HG03060 (cell line): Measurements from ENCODE around the gene LIMS3.
"Not testable (repeated sequence)": the region's sequence is repeated elsewhere in the genome, so short reads cannot be mapped to it uniquely, and the experiment has no call there.

ENCODE experiments used
- ATAC-seq: cut with Tn5 transposase; IDR thresholded peaks from one replicate; pipeline ENCODE4 v1.9.1; 2021; ENCODE audit warnings: low read depth, moderate number of reproducible peaks; ENCODE audit not compliant: unreplicated experiment

The LIMS3 gene

DNA sequence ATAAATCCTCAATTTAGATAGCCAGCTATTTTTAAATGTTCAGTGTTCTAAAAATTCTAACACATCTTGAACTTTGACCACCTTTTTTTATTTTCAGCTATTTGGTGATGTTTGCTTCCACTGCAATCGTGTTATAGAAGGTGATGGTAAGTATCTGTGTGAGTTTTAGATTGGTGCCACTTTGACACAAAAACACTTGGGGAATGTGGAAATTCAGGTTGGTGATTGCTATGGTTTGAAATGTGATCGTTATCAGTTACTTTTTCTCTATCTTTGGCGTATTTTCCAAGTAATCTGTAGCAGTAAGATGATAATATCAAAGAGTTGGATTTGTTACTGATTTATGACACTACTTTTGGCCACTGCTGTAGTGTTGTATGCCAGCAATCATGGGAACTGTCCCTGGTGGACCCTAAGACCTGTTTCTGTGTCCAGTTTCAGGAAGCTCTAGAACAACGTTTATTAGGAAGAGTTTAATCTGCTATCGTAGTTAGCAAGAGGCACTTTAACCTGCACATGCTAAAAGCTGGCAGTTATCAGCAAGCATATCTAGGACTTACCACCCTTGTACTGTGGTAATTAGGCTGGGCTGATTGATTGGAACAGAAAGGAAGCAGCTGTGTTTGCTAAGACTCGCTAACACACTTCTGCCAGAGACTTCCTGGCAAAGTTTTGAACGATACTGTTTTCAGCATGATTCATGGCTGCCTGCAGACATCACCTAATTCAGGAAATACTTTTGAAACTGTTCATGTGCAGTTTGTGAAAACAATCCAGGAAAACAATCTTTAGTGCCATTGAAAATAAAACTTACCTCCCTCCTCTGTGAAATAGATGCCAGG is 23.3 kb downstream of the LIMS3 start:
- not testable (repeated sequence) for ATAC-seq

DNA sequence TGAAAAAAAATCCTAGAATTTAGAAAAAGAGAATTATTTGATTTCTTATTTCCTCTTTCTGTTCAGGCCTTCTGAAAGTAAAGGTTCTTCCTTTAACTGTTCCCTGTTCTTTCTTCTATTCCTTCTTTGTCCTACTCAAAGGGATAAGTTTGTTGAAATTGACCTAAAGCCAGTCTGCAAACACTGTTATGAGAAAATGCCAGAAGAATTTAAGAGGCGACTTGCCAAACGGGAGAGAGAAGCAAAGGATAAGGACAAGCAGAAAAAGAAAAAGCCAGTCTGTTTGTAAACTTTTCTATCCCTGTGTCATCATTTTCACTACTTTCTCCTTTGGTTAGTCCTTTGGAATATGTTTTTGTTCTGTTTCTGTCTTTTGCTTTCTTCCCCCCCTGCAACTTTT is 26.0 kb downstream of the LIMS3 start:
- not testable (repeated sequence) for ATAC-seq

DNA sequence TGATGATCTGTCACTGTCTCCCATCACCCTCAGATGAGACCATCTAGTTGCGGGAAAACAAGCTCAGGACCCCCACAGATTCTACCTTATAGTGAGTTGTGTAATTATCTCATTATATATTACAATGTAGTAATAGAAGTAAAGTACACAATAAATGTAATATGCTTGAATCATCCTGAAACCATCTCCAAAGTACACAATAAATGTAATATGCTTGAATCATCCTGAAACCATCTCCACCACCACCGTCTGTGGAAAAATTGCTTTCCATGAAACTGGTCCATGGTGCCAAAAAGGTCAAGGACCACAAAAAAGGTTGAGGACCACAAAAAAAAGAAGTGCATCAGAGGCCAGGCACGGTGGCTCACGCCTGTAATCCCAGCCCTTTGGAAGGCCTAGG is 29.3 kb downstream of the LIMS3 start:
- not testable (repeated sequence) for ATAC-seq

DNA sequence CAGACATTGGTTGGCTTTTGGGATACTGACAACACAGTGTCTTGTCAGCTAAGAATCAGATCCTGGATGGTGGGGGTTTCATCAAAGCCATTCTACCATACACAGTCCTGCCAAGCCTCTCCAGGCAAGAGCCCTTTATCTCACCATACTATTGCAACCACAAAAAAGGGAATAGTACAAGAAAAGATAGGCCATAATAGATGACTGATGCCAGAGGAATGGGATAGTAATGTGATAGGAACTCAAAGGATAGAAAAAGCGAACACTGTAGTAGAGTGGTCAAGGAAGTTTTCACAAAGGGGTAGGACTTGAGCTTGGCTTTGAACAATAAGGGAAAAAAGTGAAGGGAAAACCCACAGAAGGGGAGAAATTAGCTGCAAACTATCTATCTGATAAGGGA is 30.7 kb downstream of the LIMS3 start:
- ATAC-seq: not testable (repeated sequence)

DNA sequence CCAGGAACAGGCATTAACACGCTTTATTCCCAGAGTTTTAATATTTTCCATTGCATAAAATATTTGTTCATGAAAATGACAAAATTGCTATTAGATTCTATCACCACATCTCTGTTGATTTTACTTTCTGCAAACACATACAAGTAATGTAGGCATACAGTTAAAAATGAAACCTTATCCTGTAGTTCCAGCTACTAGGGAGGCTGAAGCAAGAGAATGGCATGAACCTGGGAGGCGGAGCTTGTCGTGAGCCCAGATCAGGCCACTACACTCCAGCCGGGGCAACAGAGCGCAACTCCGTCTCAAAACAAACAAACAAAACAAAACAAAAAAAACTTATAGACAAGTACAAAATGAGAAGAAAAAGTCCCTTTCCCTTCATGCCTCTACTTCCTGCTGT is 38.0 kb downstream of the LIMS3 start:
- ATAC-seq: not testable (repeated sequence)

DNA sequence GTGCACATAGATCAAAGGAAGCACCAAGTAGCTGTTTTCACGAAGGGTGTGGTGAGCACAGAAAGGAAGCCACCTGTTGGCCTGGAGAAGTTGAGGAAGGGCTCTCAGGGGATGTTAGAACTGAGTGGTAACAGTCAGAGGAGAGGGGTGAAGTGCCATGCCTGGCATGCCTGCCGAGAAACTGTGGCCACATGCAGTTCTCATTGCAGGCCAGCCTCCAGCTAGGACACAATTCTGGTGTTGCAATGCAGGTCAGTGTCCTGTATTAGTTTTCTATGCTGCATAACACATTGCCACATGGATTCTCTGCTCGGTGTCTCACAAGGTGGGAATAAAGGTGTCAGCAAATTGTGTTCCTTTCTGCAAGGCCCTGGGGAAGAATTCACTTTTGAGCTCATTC is 46.9 kb downstream of the LIMS3 start:
- not testable (repeated sequence) for ATAC-seq

DNA sequence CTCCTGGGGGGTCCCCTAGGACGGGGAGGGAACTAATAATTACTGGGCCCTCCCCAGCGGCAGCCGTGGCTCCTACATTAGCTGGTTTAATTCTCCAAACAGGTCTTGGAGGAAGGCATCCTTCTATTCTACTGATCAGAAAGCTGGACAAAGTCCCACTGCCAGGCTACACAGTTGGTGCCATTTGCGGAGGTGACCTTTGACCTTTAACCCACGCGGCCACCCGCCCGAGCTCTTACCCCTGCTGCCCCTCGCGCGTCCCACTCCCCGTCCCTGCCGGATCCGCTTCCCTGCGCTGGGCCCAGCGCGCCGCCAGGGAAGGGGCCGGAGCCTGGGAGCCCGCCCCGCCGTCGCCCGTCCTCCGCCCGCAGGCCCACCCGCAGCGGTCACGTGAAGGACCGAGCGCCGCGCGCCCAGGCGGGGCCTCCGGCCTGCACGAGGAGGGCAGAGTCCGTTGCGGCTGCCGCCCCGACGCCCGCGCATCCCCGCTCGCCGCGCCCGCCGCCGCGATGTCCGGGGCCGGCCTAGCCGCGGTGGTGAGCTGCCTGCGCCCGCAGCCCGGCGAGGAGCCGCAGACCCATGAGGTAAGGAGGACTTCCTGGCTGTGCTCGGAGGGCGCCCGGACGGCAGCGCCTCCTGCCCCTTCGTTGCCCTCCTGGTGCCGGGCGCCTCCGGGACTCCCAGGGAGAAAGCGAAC is 48.9 kb downstream of the LIMS3 start:
- not testable (repeated sequence) for ATAC-seq

DNA sequence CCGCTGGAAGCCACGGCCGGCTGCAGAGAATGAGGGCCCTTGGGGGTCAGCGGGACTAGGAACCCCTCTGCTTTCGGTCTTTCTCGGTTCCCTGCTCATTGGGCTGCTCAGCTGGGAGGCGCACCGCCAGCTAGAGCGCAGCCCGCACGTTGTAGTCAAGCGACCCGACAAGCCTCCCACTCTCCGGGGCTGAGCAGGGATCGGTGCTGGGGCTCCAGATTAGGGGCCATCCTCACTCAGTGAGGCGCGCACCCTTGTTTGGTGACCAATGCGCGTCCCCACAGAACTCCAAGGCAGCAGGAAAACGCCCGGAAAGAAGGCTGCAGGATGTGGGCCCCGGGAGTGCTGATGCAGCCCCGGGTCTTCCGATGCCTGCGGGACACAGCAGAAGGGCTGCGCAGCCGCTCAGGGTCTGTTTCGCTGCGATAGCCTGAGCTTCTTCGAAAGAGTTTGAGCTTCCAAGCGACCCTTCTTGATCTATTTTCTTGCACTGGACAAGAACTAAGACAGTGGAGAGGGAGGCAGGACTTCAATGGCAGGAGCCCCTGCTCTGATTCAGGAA is 49.6 kb downstream of the LIMS3 start:
- not testable (repeated sequence) for ATAC-seq

DNA sequence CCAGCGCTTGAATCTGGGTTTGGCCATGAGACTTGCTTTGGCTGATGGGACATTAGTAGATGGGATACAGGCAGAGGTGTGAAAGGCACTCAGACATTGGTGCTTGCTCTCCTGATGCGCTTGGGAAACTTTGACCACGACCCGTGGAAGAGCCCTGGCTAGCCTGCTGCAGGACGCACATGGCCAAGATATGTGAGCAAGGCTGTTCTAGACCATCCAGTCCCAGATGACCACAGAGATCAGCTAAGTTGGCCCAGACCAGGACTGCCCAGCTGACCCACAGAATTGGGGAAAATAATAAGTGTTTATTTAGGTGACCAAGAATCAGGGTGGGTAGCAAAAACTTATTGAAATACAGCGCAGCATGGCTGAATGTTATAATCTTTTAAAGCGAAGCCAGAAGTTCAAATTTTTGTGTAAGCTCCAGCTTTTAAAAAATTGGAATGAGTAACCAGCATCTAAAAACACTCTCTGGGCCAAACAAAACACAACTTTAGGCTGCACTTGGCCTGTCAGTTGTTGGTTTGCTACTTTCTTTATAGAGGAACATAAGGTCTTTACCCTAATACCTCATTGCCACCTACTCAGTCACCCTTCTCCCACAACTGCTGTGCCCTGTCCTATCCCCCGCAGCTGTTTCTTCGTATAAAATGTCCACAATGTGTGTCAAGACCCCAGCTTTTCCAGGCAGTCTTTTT is 51.8 kb downstream of the LIMS3 start:
- ATAC-seq: not testable (repeated sequence)

DNA sequence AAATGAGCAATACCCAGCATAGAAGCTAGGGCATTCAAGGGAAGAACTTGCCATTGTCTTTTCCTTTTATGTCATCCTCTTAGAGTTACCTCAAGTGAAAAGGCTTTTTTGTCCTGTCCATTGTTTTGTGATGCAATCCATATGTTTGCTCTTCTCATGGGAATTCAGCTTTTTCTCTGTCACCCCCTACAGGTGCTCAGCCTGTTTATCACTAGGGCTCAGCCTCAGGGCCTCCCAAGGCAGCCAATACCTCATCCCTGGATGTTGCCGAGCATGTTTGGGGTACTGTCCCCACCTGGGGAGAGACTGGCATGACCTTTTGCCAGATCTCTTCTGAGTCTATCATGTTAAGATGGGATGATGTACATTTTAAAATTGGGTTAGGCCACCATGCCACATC is 65.5 kb downstream of the LIMS3 start:
- not testable (repeated sequence) for ATAC-seq

DNA sequence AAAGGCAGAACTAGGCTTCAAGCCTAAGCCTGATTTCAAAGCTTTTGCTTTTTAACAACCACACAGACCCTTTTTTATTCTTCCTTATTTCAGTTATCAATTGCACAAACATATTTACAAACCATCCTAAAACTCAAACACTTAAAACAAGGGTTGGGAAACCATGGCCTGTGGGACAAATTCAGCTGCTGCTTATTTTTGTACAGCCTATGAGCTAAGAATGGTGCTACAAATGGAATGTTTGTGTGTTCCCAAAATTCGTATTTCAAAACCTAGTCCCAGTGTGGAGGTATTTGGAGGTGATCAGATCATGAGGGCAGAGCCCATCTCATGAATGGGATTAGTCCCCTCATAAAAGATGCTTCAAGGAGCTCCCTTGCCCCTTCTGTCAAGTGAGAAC is 67.0 kb downstream of the LIMS3 start:
- not testable (repeated sequence) for ATAC-seq

DNA sequence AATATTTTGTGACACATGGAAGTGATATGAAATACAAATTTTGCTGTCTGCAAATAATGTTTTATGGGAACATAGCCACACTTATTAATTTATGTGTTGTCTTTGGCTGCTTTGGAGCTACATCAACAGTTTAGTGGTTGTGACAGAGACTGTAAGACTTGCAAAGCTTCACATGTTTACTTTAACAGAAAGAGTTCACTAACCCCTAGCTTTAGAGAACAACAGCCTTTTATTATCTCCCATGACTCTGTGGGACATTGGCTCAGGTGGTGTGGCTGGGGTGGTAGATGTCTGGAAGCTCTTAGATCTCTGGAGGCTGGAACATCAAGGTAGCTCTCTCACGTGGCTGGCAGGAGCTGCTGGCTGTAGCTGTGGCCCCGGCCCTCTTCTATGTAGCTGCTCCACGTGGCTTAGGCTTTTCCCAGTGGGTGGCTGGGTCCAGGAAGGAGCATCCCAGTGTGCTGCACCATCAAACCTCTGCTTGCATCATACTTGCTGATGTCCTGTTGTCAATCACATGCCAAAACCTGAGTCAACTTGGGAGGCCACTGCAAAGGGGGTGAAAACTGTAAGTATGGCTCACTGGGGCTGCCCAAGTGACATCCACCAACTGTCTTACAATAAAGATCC is 67.7 kb downstream of the LIMS3 start:
- not testable (repeated sequence) for ATAC-seq

DNA sequence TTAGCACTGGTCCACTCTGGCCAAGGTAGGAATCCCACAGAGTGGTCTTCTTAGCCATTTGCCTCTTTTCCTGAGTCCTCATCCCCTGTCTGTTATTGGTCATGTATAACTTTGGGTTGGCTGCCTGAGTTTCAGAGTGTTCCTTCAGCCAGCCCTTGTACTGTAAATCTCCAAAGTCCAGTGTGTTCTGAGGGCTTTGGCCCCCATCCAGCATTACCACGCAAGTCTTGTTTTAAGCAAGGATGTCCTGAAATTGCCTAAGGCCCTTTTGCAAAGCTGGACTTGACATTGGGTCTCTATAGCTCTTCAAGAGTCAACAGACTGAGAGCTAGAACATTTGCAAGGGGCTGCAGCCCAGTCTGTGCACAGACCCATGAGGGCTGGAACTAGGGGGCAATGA is 68.4 kb downstream of the LIMS3 start:
- not testable (repeated sequence) for ATAC-seq

DNA sequence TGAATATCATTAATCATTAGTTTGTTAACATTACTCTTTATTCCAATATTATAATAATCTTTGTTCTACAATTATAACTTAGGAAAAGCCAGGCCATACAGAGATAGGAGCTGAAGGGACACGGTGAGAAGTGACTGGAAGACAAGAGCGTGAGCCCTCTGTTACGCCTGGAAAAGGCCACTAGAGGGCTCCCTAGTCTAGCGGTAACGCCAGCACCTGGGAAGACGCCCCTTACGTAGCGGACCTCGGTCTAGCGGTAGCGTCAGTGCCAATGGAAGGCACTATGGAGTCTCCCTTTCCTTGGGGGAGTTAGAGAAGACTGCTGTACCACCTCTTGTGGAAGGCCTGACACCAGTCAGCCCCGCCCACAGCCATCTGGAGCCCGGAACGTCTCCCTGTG is 71.4 kb downstream of the LIMS3 start:
- ATAC-seq: not testable (repeated sequence)

DNA sequence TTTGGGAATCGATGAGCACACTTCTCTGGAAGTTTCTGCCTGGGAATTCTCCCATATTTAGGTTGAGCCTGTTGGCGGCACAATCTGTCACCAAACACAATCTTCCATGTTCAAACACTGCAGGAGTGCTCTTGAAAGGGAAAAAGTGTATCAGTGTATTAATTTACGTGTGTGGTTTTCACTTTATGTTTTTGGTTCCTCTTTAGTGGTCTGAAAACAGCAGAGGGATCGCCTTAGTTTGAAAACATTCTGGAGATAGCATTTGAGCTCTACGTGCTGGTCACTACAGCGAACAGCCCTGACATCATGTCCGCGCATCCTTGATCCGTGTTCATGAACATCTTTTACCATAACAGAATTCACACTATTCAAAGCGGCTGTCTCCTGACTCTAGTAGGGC is 73.2 kb downstream of the LIMS3 start:
- not testable (repeated sequence) for ATAC-seq
